Uterus (tissue), 4 donors: ENCODE measurements around the gene TSPAN4. TPM values are rescaled to one million over a fixed set of nuclear protein-coding genes. Genes with fewer than 3 reads are reported as not detected.
A peak's percentile ranks its signal among the peaks of the same experiment; 100 is the strongest.

Experiments
- DNase-seq, 2 donors: peaks; one replicate each; pipeline ENCODE4 v3.0.0-alpha.2; 2019 to 2020
- H3K27ac ChIP-seq, 2 donors: fragments of 200-600 bp; sonication (generic); 1 replicate in 1 of 2; 2 replicates in 1 of 2; pipeline ENCODE4 v1.5.1; 2016 to 2018
- H3K27me3 ChIP-seq, 2 donors: fragments of 200-600 bp; sonication (generic); one replicate each; pipeline ENCODE4 v1.5.1; 2018 to 2019; ENCODE audit warnings: control low read depth in 1 of 2
- H3K36me3 ChIP-seq, 2 donors: fragments of 200-600 bp; sonication (generic); one replicate each; pipeline ENCODE4 v1.5.1; 2019; ENCODE audit warnings: control low read depth in 1 of 2
- H3K4me1 ChIP-seq, 2 donors: fragments of 200-600 bp; sonication (generic); one replicate each; pipeline ENCODE4 v1.5.1; 2018 to 2019; ENCODE audit warnings: control low read depth in 1 of 2
- H3K4me3 ChIP-seq, 2 donors: fragments of 200-600 bp; sonication (generic); 1 replicate in 1 of 2; 2 replicates in 1 of 2; pipeline ENCODE4 v1.5.1; 2018 to 2019; ENCODE audit warnings: mild to moderate bottlenecking in 1 of 2
- H3K9me3 ChIP-seq, 2 donors: fragments of 200-600 bp; sonication (generic); one replicate each; pipeline ENCODE4 v1.5.1; 2019; ENCODE audit warnings: control low read depth in 1 of 2
- POLR2A ChIP-seq, 2 donors: fragments of 450-650 bp; IDR thresholded peaks; one replicate each; pipeline ENCODE4 v1.6.1; 2016; ENCODE audit warnings: antibody characterized with exemption in 2 of 2, mild to moderate bottlenecking in 1 of 2, moderate library complexity in 1 of 2
- intact Hi-C: fragments of 100-400 bp; cut with DNase I; formaldehyde crosslinking; loops from one replicate; pipeline ENCODE4 v1.15.1; 2023; ENCODE audit warnings: low total_unique reads
- total RNA-seq, 4 donors: library from RNA; depleted of rRNA in 3 of 4; stranded (reverse); fragments of >200 nt in 3 of 4; gene quantifications; one replicate each; pipeline versions ENCODE4 v1.1.0 to v1.2.4, GENCODE V29; 2014 to 2023
- TF ChIP-seq, protein P1 (sequence below), 4 experiments: fragments of 200-600 bp in 2 of 4; fragments of 450-650 bp in 2 of 4; sonication (generic) in 2 of 4; IDR thresholded peaks; one replicate each; pipeline ENCODE4 v1.5.1; 2016 to 2019; ENCODE audit warnings: antibody characterized with exemption in 4 of 4, mild to moderate bottlenecking in 2 of 4, moderate library complexity in 1 of 4
- donor health status: DM: yes; HTN: yes; CAD: no.

TSPAN4 gene
- total RNA-seq, 4 donors from 2014 or later: 68.4 to 119 (median 105) TPM

DNA sequence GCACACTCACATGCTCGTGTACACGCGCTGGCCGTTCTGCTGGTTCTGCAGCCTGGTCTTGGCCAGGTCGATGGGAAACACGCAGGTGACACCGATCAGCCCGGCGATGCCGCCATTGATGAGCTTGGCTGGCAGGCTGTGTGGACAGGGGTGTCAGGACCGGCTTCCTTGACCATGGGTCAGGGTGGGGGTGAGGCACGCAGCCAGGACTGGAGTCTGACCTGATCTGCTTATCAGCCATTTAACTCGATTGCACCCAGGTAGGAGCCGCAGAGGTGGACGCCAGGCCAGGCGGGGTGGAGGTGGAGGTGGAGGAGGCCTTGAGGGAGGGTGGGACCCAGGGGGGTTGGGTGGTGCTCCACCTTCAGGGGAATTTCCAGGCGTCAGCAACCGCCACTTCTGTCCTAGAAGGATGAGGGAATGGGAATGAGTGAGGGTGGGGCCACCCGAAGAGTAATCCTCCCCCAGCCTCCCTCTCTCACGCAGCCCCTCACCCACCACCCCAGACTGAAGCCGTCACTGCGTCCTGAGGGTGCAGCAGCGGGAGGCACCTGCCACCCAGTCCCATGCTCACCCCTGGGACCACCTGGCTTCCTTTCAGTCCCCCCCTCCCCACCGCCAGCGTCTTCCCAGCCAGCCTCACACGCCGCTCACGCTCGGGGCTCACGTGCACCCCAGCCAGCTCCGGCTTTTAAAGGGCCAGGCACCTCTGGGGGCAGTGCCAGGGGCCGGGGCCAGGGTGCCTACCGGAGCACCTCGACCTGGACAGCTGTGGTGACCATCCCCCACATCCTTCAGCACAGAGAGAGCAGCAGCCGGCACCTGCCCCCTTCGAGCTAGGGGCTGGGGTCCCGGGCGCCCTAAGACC is 47.7 kb upstream of the TSPAN4 start:
- Histone ChIP-seq H3K36me3 (no peaks in the 10 kb centered on the region), H3K4me1 (peaks cover 6 to 22% of the 10 kb centered on the region in 2 donors), H3K27ac (peak overlapping the region; percentile 87 to 90), H3K27me3 (no peaks in the 10 kb centered on the region), H3K9me3 (no peaks in the 10 kb centered on the region), H3K4me3 (peak overlapping the region; percentile 61 to 79)
- TF ChIP-seq, protein P1, sequence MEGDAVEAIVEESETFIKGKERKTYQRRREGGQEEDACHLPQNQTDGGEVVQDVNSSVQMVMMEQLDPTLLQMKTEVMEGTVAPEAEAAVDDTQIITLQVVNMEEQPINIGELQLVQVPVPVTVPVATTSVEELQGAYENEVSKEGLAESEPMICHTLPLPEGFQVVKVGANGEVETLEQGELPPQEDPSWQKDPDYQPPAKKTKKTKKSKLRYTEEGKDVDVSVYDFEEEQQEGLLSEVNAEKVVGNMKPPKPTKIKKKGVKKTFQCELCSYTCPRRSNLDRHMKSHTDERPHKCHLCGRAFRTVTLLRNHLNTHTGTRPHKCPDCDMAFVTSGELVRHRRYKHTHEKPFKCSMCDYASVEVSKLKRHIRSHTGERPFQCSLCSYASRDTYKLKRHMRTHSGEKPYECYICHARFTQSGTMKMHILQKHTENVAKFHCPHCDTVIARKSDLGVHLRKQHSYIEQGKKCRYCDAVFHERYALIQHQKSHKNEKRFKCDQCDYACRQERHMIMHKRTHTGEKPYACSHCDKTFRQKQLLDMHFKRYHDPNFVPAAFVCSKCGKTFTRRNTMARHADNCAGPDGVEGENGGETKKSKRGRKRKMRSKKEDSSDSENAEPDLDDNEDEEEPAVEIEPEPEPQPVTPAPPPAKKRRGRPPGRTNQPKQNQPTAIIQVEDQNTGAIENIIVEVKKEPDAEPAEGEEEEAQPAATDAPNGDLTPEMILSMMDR (IDR thresholded peaks at IDR 0.05): no peak
- TF ChIP-seq POLR2A (IDR thresholded peaks at IDR 0.05): no peak
- DNase-seq: no peak
- intact Hi-C loops: no loop called here

DNA sequence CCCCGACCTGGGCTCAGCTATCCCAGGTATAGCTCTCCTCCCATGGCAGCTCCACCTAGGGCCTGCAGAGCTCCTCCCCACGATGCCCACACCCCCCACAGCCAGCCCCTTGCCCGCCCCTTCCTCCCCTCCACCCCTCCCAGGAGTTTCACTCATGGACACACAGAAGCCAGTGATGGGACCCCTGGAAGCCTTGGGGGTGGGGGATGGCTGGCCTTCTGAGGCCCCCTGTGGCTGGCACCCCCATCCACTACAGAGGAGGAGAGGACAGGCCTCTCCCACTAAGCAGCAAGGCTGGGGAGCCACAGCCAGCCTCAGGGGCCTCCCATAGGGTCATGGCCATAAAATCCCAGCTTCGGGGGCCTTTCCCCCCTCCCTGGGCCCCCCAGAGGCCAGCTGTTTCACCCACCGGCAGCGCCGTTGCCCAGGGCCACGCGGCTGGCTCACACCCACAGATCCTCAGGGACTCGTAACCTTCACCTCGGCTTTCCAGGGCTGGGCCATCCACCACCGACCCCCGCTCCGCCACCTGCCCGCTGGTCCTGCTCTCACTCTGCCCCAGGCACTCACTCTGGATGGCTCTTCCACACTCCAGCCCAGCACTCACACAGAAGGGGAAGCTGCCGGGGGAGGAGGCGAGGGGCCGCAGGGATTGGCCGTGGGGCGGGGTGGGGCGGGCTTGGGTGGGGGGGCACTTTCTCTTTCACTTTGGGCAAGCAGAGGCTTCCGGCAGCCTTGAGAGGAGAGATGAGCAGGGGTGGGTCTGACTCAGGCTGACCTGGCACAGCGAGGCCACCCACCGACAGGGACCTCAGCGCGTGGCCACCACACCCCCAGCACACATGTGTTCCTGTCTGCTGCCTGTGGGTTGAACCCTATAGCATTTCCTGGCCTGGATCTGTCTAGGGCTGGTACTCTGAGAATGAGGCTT is 46.8 kb upstream of the TSPAN4 start:
- DNase-seq: peak; percentile 77 to 80
- peaks cover 6 to 22% of the 10 kb centered on the region in 2 donors for H3K4me1 ChIP-seq

DNA sequence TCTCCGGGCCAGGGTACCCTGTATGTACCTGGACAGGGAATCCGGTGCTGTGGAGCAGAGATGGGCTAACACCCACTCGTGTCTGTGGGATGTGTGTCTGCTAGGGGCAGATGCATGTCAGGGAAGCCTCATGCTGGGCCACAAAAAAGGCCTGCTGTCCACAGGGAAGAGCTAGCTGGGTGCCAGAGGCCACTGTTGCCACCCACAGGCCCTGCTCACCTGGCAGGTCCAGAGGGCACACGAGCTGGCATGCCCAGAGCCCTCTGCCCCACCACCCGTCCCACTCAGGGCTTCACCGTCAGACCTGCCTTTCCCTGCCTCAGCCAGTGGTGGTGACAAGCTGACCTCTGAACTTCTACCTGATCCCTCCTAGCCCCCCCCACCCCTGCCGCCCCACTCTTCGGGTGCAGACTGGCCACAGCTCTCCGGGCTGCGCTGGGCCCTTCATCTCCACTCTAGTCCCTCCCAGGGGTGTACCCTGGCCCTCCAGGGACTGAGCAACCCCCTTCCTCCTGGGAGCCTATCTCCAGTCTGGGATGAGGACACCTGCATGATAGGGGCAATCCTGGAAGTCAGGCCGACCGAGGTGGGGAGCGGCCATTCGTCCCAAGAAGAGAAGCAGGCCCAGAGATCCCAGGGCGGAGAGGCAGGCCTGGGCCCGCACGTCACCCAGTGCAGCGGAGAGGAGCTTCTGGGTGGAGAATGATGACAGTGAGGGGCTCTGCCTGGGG is 45.9 kb upstream of the TSPAN4 start:
- DNase-seq: no peak
- Histone ChIP-seq H3K27me3 (no peaks in the 10 kb centered on the region), H3K27ac (peak overlapping the region; percentile 87 to 90), H3K36me3 (no peaks in the 10 kb centered on the region), H3K9me3 (no peaks in the 10 kb centered on the region), H3K4me3 (peak overlapping the region; percentile 61 to 79), H3K4me1 (peaks cover 6 to 22% of the 10 kb centered on the region in 2 donors)
- intact Hi-C loops: no loop called here
- TF ChIP-seq POLR2A (IDR thresholded peaks at IDR 0.05): no peak
- TF ChIP-seq, protein P1 (IDR thresholded peaks at IDR 0.05): no peak

More for the DNA sequence above, 46.8 kb upstream of the TSPAN4 start:
- intact Hi-C loops: no loop called here
- H3K9me3 ChIP-seq: no peaks in the 10 kb centered on the region
- H3K27ac ChIP-seq: peak overlapping the region; percentile 87 to 90
- TF ChIP-seq, protein P1 (IDR thresholded peaks at IDR 0.05): no peak
- TF ChIP-seq POLR2A (IDR thresholded peaks at IDR 0.05): peak in 1 of 2 donors; percentile 29
- no peaks in the 10 kb centered on the region for H3K36me3 ChIP-seq
- H3K4me3 ChIP-seq: peak overlapping the region; percentile 61 to 79
- no peaks in the 10 kb centered on the region for H3K27me3 ChIP-seq

DNA sequence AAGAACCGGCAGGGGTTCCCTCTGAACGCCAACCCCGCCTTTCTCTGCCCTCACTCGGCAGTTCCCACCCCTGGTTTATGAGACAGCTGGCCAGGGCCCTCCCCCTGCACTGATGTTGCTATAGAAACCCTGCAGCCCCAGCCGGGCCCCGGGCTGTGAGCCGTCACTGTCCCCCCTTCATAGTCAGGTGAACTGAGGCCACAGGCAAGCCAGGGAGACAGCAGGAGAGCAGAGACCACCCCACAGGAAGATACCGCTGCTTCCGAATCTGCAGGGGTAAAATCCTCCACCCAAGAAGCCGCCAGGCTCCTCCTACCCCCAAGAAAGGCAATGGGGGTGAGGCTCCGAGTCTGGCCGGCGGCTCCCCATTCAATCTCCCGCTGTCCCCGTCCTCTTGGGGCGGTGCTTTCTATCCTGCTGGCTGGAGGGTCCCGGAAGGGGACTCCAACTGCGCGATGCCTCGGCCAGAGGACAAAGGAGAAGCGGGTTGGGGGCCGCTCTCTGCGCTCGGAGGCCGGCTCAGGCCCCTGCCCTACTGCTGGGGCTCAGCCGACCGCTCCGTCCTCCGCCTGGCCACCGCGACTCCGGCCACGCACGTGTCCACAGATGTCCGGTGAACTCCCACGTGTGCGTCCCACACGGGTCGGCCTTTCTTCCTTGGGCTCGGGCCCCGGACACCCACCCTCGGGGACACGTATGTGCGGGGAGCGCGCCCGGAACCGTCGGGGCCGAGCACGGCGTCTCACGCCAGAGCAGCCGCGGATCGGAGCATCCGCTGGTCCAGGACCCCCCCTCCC is 45.2 kb upstream of the TSPAN4 start:
- no peaks in the 10 kb centered on the region for H3K27me3 ChIP-seq
- peaks cover 6 to 22% of the 10 kb centered on the region in 2 donors for H3K4me1 ChIP-seq
- peak; percentile 77 to 78 for DNase-seq
- peak overlapping the region; percentile 87 to 90 for H3K27ac ChIP-seq
- H3K9me3 ChIP-seq: no peaks in the 10 kb centered on the region
- no peak for TF ChIP-seq POLR2A (IDR thresholded peaks at IDR 0.05)
- TF ChIP-seq, protein P1 (IDR thresholded peaks at IDR 0.05): no peak
- H3K36me3 ChIP-seq: no peaks in the 10 kb centered on the region
- peak overlapping the region; percentile 61 to 79 for H3K4me3 ChIP-seq
- intact Hi-C loops: no loop called here
